GM19099 (cell line): ENCODE results near the gene RNF41.

Experiments
- POLR2A ChIP-seq: IDR thresholded peaks from 3 replicates; pipeline ENCODE4 v1.6.1; 2011; ENCODE audit warnings: low read depth; ENCODE audit not compliant: insufficient read length; ENCODE audit errors: extremely low read depth

Gene RNF41

GRCh38 chr12:56221757-56222530 lies at the start of gene RNF41:
Gene RNF41 (minus strand): TSS chr12:56221922. CDS start chr12:56214047, 7,875 bp downstream.
- TF ChIP-seq POLR2A = peak; percentile 95

GRCh38 chr12:56271031-56271430 lies 49.3 kb upstream of the RNF41 start:
- TF ChIP-seq POLR2A = no peak

DNA sequence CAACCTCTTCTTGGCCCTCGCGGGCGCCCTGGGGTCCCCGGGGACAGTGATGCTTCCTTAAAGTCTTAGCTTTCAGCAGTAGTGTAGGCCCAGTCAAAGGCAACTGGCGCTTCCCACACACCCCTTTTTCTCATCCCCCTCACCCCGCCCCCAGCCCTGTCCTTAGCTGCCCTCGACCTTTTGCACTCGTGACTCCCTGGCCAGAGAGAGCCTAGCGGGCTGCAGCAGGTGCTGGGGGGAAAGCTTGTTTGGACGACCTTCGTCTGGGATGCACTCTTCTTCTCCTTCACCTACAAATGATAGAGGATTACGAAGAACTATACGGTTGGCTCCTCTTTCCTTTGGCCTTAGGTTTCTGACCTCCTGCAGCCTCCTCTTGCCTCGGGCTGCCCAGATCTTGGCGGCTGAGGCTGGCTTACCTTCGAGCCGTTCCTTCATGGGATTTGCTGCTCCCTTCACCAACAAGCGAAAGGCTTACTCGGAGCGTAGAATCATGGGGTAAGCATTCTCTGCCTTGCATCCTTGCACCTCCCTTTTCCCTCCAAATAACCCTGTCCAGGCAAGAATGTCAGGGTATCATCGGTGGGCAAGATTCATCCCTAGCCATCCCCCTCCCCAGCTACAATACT lies 45.8 kb upstream of the RNF41 start:
- TF ChIP-seq POLR2A = no peak

- peak; percentile 87 for TF ChIP-seq POLR2A
These were observed 45.1 kb upstream of the RNF41 start, which contains the start of gene COQ10A for GRCh38 chr12:56266693-56267442. Gene COQ10A (plus strand): TSS chr12:56266942. CDS start chr12:56267119, 177 bp downstream.

DNA sequence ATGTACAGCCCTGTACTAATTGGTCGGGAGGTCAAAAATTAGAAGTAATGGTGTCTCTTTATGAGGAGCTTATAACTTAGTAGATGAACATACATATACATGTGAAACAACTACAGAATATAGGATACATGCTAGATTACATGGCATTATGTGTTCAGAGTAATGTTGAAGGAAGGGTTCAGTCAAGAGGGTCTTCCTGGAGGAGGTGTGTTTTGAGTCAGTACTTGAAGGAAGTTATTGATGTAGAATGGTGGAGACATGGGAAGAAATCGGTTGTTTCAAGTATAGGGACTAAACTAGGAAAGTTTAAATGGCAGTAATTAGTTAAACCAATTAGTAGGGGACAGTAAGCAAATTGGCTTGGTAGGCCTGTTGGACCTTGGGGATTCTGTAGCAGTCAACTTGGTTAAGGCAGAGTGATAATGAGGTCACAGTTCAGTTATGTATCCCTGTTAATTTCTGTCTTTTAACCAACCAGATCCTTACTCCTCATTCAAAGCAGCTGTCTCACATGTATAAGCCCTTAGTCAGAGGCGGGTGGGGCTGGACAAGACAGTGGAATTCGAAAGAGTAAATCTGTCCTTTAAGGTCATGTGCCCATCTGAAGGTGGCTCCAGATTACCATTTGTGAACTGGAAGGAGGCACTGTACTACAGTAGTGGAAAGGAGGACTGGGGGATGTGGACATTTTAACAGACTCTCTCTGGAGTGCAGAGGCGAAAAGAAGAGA lies 39.9 kb upstream of the RNF41 start:
- no peak for TF ChIP-seq POLR2A

- no peak for TF ChIP-seq POLR2A
These were observed 39.2 kb upstream of the RNF41 start for GRCh38 chr12:56260921-56261320.

DNA sequence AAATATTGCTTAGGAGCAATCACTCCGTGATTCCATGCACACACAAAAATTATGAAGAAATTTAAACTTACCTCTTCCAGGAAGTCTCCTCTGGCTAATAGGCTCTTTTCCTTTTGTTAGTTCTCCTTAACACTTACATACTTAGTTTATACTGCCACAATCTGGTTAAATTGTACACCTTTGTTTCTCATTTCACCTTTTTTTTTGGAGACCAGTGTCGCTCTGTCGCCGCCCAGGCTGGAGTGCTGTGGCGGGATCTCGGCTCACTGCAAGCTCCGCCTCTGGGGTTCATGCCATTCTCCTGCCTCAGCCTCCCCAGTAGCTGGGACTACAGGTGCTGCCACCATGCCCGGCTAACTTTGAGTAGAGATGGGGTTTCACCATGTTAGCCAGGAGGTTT lies 38.7 kb upstream of the RNF41 start:
- no peak for TF ChIP-seq POLR2A

GRCh38 chr12:56258820-56259183 lies 37.1 kb upstream of the RNF41 start:
- no peak for TF ChIP-seq POLR2A

DNA sequence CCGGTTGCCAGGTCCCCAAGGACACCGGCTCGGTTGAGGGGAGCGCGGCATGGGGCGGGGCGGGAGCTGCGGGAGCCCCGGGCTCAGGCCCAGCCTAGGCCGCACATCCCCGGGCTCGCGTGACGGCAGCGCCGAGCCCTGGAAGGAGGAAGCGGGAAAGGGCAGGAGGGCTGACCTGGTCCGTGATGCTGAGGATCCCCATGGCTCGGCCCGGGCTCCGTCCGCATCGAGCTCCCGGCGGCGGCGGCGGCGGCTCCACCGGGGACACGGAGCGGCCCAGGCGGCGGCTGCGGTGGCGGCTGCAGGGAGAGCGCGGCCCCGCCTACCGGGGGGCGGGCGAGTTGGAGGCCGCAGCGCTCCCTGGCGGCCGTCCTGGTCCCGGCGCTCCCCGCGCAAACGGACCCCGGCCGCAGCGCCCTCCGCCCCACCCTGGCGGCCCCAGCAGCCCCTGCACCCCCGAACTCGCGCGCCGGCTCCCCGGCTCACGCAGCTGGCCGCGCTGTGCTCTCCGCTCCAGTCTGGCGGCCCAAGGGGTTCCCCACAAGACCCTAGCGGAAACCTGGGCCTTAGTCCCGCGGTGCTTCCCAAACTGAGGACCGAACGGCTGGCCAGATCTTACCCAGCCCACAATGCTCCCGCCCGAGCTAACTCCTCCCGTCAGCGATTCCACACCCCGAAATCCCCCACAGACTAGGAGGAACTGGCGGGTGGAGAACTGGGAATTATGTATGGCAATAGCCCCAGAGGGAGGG lies 36.5 kb upstream of the RNF41 start, which contains the start of gene ANKRD52:
Gene ANKRD52, minus strand, starts transcription at position 317 of the 752 bp plus-strand sequence. Its CDS starts 115 bp downstream, at position 202.
- peak; percentile 67 for TF ChIP-seq POLR2A

- no peak for TF ChIP-seq POLR2A
These were observed 35.9 kb upstream of the RNF41 start for GRCh38 chr12:56257491-56258067.

DNA sequence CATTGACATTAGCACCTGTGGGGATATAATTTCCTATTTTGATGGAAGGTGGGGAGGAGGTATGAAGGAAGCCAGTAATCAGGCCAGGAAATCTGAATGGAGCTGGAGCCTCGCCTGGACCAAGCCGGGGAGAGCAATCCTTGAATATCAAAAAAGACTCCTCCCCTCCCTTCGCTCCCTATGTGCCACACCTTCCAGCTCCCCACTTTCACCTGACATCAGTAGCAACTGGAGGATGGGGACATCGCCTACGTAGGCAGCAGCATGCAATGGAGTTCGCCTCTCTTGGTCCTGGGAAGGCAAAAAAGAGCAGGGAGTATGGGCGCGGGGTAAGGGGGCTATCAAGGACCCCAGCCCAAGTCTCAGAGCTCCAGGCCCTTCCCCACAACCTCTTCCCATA lies 35.3 kb upstream of the RNF41 start:
- TF ChIP-seq POLR2A = no peak

DNA sequence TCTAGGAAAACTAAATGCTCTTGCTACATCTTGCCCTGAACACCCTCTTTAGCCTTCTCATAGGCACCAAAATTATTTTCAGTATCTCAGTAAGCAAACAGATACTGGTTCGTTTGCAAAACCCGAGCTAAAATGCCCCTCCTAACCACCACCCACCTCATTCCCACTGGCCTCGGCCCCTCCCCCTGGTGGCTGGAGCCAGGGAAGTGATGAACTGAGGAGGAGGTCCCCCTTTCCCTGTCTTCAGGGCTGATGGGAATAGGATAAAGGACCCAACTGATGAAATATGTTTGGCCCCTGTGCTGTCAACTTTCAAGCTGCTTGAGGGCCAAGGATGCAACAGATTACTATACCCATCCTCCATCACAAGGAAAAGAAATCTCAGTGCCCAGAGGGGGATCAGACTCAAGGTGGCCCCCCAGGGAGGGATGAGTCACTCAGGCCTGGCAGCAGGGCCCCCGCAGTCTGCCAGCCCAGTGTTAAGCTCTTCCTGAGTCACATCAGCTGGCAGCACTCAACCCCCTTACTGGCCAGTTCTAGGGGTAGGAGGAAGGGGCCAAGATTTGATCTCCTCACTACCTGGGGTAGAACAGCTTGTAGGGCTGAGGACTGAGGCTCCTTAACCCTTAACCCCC lies 34.7 kb upstream of the RNF41 start:
- no peak for TF ChIP-seq POLR2A

- TF ChIP-seq POLR2A = no peak
These were observed 33.9 kb upstream of the RNF41 start for GRCh38 chr12:56255671-56256070.

DNA sequence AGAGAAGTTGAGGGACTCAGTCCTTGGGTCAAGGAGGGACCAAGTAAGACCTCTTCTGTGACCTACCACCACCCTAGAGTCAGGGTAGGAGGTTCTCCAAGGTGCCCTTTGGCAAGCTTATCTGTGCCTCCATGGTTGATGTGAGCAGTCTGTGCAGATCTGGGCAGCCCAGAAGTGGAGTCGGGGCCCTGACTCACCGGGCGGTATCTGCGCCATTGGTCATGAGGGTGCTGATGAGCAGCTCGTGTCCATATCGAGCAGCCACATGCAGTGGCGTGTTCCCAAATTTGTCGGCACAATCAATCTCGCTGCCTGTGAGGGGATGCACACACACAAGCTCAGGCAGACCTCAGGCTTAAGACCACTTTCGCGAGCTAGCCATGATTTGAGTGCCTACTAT lies 31.4 kb upstream of the RNF41 start:
- TF ChIP-seq POLR2A = no peak

DNA sequence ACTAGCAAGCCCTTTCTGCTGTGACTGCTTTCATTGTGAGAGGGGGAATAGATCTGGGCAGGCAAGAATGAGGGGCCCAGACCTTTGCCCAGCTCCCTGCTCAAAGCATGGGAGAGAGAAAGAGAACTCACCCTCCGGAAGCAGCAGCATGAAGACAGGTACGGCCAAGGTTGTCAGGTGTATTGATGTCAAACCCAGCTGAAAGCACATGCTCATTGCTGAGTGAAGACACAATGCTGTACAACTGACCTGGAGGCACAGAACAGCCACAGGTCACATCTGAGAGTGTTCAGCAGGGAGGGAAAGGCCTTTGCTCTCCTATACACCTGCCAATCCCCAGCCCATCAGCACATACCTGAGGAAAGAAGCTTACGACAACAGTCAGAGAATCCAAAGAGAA lies 30.9 kb upstream of the RNF41 start:
- no peak for TF ChIP-seq POLR2A
